ENCODE results near the gene CACNA1D. TPM values are rescaled to one million over a fixed set of nuclear protein-coding genes. Genes with fewer than 3 reads are reported as not detected.

CACNA1D gene
- total RNA-seq, 1 experiment from 2014 or later = 1.1 TPM

DNA sequence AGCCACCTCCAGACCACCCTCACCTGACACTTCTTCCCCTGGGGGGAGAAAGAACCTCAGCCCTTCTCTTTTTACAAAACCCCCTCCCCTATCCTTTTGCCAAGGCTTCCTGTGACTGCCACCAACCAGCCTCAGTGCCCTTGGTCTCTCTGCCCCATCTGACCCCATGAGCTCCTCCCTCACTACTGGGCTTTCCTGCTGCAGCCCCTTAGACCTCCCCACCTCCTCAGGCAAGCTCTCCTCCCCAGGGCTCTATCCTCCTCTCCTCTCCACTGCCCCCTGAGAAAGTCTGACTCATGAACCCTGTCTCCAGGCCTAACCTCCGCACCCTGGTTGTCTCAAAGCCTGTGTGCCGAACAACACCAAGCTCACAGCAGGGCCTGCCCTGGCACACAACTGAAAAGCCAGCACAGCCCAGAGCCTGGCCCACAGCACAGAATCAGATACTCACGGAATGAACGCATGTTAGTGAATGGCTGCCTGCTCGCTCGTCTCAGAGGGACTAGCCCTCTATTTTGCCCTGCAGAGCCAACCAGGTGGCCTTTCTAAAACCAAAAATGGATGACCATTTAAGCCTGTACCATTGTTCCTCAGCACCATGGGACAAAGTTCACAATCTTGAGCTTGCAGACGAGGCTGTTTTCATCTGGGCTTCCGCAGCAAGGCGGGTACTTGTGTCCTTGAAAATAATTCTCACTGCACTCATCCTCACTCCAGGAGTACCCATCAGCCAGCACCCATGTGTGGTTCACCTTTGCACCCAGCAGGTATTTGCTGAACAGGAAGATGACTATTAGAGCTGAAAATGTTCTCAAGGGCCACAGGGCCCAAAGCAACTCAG, 350.1 kb downstream of the CACNA1D start:
- Histone ChIP-seq H3K4me3 (replicated peaks in 1 of 2; ENCODE audit: low read depth in 1 of 2, low read length in 2 of 2) (peak overlapping the region in 1 of 2 experiments; percentile 72; a peak in 3 of 4 replicates), H3K36me3 (ENCODE audit: control insufficient read depth in 1 of 2, insufficient read depth in 2 of 2, low read length in 2 of 2) (no peaks in the 10 kb centered on the region), H3K27me3 (ENCODE audit: insufficient read depth, low read length) (no peaks in the 10 kb centered on the region), H3K9ac (ENCODE audit: low read length) (peak overlapping the region; percentile 83), H3K4me2 (ENCODE audit: low read length) (peak overlapping the region; percentile 87), H2AFZ (ENCODE audit: low read depth, low read length, poor library complexity, severe bottlenecking) (no peak overlapping the region), H3K9me3 (ENCODE audit: control insufficient read depth in 1 of 2, insufficient read depth in 1 of 2, low read depth in 1 of 2, low read length in 2 of 2) (no peaks in the 10 kb centered on the region), H3K4me1 (ENCODE audit: control insufficient read depth in 1 of 2, insufficient read depth in 2 of 2, low read length in 2 of 2) (peaks cover 39 to 51% of the 10 kb centered on the region in 2 experiments), H3K27ac (ENCODE audit: low read depth, low read length) (peak overlapping the region; percentile 83; the same call in 1 of the 2 replicates), H3K79me2 (ENCODE audit: insufficient read depth, low read length) (peaks cover 6% of the 10 kb centered on the region; the same call in 1 of the 2 replicates), H3K9me2 (ENCODE audit: insufficient read depth) (no peaks in the 10 kb centered on the region), H4K20me1 (ENCODE audit: insufficient read depth) (no peaks in the 10 kb centered on the region)
- TF ChIP-seq CEBPB (IDR thresholded peaks at IDR 0.05; ENCODE audit: low read depth) (no peak), ZFX (IDR thresholded peaks at IDR 0.05) (no peak), CTCF (IDR thresholded peaks at IDR 0.05 in 2 of 3, conservative IDR thresholded peaks at IDR 0.05 in 1 of 3; ENCODE audit: borderline replicate concordance in 1 of 3, insufficient read depth in 1 of 3, low read depth in 2 of 3, low read length in 2 of 3) (no peak), ZNF274 (IDR thresholded peaks at IDR 0.05; ENCODE audit: low read depth, low read length) (no peak)
- TF ChIP-seq, protein P1, sequence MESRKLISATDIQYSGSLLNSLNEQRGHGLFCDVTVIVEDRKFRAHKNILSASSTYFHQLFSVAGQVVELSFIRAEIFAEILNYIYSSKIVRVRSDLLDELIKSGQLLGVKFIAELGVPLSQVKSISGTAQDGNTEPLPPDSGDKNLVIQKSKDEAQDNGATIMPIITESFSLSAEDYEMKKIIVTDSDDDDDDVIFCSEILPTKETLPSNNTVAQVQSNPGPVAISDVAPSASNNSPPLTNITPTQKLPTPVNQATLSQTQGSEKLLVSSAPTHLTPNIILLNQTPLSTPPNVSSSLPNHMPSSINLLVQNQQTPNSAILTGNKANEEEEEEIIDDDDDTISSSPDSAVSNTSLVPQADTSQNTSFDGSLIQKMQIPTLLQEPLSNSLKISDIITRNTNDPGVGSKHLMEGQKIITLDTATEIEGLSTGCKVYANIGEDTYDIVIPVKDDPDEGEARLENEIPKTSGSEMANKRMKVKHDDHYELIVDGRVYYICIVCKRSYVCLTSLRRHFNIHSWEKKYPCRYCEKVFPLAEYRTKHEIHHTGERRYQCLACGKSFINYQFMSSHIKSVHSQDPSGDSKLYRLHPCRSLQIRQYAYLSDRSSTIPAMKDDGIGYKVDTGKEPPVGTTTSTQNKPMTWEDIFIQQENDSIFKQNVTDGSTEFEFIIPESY (IDR thresholded peaks at IDR 0.05; ENCODE audit: extremely low read depth, insufficient replicate concordance, low read length) = no peak
- ChIA-PET POLR2A (interaction anchor here (1.7 kb wide), 1 partner anchor 47 kb away, joined by 4 read pairs; the partner anchor contains the start of gene SELENOK), RAD21 (ENCODE audit: low non-redundant PET in 1 of 2, low total read pairs in 2 of 2, uncharacterized antibody in 2 of 2, unreplicated experiment in 2 of 2) (no interaction called here), CTCF (no interaction called here)
- BruUV-seq (replicated peaks) = no TSS peak
- intact Hi-C loops (cut with micrococcal nuclease) = no loop called here
- DNase-seq (ENCODE audit: low read depth, low spot score) = no peak
- no peak for ATAC-seq

All from HCT116 (cell line).